Stimulated activated CD4-positive, alpha-beta T cell treated with anti-CD3 and anti-CD28 coated beads, Interleukin-1b, Interleukin-23, amount 100 ng/mL, for 1 hour (primary cell): ENCODE data around the gene TOR4A.

Experiments
- DNase-seq, 2 donors: peaks; one replicate each; pipeline ENCODE4 v3.0.0-alpha.2; 2020; ENCODE audit warnings: low read depth in 2 of 2

The TOR4A gene

DNA sequence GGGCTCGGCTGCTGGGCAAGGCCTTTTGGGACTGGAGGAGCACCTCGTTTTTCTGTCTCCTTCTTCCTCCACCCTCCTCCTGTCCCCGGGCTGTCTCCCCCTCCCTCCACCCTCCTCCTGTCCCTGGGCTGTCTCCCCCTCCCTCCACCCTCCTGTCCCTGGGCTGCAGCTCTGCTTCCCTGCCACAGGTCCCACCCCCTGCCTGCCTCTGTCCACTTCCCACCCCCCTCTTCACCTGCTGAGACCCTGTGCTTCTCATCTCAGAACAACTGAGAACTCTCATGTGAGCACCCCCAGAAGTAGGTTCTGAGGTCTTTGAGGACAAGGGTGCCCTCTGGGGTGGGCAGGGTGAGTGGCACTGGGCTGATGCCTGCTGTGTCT is 5.8 kb upstream of the TOR4A start:
- no peak for DNase-seq

GRCh38 chr9:137272241-137273094 is 5.1 kb upstream of the TOR4A start:
- DNase-seq, result no peak

GRCh38 chr9:137273095-137273490 is 4.4 kb upstream of the TOR4A start:
- DNase-seq, result no peak

- DNase-seq, result no peak
These were observed 3.8 kb upstream of the TOR4A start for GRCh38 chr9:137273611-137274320.

- DNase-seq, result no peak
These were observed 2.3 kb upstream of the TOR4A start for GRCh38 chr9:137275203-137275587.

DNA sequence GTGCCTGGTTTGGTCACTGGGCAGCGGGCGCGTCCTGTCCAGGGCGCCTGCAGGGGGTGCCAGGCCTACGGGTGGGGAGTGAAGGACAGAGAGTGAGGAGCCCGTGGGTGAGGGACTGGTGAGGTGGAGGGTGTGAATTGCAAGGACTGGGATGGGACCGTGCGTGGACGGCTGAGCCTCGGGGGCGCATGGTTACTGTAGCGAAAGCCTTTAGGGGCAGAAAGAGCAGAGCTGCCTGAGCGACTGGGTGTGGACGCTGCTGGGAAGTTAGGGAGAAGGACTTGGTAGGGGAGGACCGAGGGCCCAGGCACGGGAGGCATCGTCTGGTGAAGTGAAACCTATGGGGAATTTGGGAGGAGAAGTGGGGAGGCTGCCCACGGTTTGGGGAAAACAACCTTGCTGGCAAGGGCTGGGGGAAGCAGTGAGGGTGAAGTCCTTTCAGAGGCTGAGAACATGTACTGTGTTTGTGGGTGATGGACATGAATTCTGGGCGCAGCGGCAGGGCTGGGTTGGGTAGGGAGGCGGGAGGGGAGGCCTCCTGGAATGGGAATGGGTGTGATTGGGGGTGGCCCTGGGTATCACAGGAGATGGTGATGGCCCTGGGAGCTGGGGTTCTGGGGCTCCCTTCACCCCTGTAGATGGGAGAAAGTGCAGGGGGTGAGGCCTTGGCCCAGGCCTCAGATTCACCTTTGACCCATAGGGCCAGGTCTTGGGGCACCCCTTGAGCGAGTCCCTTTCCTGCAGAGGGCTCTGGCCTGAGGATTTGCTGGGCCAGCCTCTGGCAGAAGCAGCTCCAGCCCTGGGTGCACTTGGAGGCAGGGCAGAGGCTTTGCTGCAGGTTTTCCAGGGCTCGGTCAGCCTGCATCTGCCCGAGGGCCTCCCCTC is 1.7 kb upstream of the TOR4A start:
- DNase-seq, result no peak

DNA sequence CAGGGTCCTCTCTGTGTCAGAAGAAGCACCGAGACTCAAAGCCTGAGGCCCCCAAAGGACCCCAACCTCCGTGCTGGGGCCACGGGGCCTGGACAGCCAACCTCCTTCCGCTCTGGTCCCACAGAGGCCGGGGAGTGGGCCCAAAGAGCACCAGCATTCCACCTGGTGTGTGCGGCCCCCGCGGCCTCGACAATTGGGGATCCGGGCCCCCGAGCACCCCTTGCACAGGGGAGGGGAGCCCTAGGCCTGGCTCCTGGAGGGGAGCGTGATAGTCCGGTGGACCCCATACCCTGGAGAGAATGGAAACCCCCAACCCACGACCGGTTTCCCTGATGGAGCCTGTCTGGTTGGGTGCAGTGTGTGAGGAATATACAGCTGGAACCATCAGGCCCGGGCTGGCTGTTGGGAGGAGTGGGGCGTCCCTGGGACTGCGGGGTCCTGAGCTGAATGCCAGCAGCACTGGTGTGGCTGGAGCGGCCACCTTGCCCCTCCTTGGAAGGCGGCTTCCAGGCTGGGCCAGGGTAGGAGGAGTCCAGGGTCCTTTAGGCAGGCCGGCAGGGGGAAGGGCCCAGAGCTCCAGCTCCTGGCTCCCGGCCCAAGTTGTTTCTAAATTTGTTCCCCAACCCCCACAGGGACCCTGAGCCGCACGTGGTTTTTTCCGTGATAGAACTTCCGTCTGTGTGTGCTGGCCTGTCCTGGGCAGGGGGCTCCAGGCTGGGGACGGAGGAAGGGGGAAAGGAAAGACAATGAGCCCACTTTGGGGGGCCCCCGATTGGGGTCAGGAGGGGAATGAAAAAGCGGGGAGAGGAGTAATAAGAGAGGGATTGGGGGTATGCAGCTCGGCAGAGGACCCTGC is 825 bp upstream of the TOR4A start:
- no peak for DNase-seq

DNA sequence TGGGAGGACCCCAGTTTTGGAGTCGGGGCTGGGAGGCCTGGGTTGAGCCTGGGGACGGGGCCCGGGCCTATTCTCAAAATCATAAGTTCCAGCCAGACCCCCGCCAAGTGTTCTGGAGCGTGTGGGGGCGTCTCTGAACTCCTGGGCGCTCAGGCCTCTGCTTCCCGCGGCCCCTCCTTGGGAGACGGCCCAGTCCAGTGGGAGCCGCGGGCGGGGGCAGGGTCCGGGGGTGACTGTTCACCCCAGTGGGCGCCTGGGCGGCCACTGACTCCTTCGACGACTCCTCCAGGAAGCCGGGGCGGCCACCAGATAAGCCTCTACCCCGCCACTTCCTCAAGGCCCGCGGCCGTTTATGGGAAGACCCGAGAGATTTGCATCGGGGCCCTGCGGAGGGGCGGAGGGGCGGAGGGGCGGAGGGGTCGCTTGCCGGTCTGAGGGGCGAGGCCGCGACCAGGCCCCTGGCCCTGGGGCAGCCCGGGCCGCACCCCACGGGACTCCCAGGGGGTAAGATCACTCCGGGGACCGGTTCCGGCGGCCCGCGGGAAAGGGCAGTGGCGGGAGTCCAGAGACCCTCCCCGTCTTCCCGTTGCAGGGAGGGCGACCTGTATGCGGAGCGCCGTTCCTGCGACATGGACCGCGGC is 655 bp downstream of the TOR4A start:
- DNase-seq, result no peak

GRCh38 chr9:137278721-137279711 is 1.5 kb downstream of the TOR4A start:
- DNase-seq, result no peak

- no peak for DNase-seq
These were observed 2.4 kb downstream of the TOR4A start for GRCh38 chr9:137279741-137280473.

GRCh38 chr9:137280474-137281344 is 3.2 kb downstream of the TOR4A start:
- DNase-seq, result no peak

GRCh38 chr9:137281345-137282116 is 4.0 kb downstream of the TOR4A start:
- DNase-seq, result no peak

GRCh38 chr9:137286975-137287383 is 9.5 kb downstream of the TOR4A start:
- DNase-seq, result no peak

DNA sequence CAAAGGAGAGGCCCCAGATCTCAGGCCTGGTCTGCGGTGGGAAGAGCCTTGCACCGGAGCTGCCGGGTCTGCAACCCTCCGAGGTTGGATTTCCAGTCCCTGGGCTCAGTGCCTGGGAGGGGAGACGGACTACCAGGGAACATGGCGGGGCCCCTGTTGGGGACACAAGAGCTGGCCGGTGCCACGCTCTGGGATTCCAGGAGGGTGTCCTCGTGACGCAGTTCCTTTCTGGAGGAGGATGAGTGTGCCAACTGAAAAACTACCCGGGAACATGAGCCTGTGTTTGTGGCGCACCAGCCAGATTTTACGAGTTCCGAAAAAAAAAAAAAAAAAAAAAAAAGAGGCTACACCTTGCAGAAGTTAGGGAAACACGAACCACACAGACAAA is 15.6 kb downstream of the TOR4A start:
- no peak for DNase-seq

- DNase-seq, result no peak
These were observed 16.1 kb downstream of the TOR4A start for GRCh38 chr9:137293482-137294090.

GRCh38 chr9:137294091-137294680 is 16.7 kb downstream of the TOR4A start:
- no peak for DNase-seq
